Measurements from ENCODE around the gene BEND6.

The BEND6 gene

GRCh38 chr6:56954403-56955170 lies at the start of gene BEND6:
BEND6 (plus strand) TSS chr6:56955107; CDS start chr6:56981811, 26,704 bp downstream.
- DNase-seq = peak; percentile 75

DNA sequence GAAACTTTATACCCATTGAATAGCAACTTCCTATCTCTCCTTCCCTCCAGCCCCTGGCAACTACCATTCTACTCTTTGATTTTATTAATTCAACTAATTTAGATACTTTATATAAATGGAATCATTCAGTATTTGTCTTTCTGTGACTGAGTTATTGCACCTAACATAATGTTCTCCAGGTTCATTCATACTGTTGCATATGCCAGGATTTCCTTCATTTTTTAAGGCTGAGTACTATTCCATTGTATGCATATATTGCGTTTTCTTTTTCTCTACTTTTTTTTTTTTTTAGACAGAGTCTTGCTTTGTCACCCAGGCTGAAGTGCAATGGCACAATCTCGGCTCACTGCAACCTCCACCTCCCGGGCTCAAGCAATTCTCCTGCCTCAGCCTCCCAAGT lies 49.5 kb upstream of the BEND6 start:
- DNase-seq = no peak

DNA sequence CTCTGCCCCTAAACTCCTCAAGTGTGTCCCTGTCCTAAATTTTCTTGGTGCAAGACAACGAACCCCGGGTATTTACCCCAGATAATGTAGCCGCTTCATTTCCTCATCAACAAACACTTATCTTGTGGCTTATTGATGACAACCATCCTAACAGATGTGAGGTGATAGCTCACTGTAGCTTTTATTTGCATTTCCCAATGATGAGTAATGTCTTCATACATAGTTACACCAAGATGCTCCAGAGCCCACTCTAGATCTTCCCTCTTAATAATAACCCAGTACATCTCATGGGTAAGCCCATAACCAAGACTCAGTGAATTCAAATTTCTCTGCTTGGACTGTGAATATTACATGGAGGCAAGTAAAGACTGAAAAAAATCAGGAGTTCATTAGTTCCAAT lies 48.2 kb upstream of the BEND6 start:
- DNase-seq = no peak

GRCh38 chr6:56909115-56909907 lies 45.6 kb upstream of the BEND6 start:
- no peak for DNase-seq

- DNase-seq = no peak
Measured at GRCh38 chr6:56911847-56912246, 43.1 kb upstream of the BEND6 start.

- no peak for DNase-seq
Measured at GRCh38 chr6:56913285-56914074, 41.4 kb upstream of the BEND6 start.

GRCh38 chr6:56914798-56915658 lies 39.9 kb upstream of the BEND6 start:
- no peak for DNase-seq

DNA sequence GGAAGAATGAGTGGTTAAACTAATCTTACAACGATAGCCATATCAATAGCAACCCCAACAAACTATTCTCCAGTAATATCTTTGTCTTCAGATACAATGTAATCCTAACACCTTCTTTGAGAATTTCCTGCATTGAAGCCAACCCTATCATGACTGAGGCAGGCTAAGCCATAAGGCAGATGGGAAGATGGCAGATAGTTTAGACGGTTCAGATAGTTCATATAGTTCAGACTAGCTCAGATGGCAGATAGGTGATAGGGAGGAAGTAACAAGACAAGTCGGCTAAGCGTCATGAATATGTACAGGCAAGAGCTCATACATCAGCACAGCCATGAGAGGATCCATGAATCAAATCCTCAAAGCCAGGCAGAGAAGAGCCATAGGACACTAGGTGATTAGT lies 39.1 kb upstream of the BEND6 start:
- no peak for DNase-seq

DNA sequence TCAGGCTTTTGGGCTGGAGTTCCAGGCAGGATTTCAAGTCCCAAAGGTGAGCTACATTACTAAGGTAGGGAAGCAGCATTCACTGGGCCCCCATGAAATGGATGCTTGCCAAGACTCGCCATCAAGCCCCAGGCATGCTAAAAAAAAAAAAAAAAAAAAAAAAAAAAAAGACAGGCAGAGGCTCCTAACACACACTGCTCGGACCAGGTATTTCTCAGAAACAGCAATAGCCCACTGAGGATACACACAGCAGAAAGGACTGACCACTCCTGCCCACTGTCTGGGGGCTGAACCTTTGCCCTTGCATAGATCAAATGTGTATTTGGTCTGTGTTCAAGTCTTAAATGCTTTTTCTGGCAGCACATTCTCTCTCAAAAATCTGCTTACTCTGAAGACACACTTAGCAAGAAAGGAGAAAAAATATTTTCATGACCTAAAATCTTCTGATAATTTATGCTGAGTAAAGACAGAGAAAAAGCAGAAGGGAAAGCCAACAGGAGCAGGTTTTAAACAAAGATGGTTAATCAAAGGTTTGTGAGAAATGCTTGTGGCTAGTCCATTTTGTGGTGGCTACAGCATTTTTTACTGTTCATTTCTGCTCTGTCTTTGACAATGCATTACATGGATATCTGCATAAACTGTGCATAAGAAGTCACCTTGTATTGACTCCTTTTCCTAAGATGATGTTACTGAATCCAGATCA lies 37.9 kb upstream of the BEND6 start:
- DNase-seq = peak; percentile 66

DNA sequence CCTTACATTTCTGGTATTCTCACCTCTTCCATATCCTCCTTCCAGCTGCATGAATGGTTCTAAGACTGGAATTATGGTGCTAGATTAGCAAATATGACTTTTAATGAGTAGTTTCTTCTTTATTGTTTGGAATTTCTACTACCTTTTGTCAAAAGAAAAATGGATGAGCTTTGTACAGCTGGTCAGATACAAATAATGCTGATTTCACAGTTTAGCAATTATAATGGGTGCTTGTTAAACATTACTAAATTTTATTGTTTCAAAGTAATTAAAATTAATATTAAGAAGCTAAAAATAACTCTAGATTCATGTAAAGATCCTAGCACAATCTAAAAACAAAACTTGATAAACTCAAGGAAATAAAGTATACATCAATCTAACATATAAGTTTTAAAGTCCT lies 32.3 kb upstream of the BEND6 start:
- DNase-seq = no peak

GRCh38 chr6:56923565-56923964 lies 31.3 kb upstream of the BEND6 start:
- no peak for DNase-seq

GRCh38 chr6:56927538-56928453 lies 27.1 kb upstream of the BEND6 start:
- no peak for DNase-seq

DNA sequence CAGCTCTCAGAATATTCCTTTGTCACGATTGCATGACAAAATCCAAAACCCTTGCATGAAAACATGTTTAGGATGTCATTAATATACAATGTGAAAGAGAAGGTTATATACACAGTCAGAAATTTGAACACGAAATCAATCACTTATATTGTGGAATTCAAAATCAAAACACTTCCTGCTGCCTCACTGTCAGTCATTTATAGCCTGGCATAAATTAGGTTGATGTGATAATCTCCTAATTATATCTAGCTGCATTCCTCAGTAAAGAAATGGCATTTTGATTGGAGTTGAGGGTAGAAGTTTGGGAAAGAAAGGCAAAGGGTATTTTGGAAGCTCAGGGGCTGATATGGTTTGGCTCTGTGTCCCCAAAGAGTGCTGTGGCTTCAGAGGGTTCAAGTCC lies 24.1 kb upstream of the BEND6 start:
- DNase-seq = no peak

DNA sequence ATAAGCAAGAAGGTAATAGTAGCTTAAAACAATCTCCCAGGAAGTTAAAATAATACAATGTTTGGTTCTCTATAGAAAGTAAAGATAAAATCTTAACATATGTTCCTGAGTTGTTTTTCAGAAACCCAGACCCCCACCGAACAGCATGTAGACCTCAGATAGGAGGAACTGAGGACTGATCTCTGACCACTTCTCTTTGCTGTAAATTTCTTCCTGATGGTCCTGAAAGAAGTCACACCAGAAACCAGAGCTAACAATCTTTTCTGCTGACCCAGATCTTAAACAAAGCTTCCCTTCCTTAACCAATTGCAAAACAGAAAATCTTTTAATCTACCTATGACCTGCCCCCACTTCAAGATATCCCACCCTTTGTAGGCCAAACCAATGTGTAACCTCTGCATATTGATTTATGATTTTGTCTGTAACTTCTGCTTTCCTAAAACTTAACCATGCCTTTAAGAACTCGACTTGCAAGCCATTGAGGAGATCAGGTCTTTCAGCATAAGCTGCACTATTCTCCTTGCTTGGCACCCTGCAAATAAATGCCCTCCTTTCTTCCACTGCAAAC lies 21.9 kb upstream of the BEND6 start:
- DNase-seq = no peak

- DNase-seq = peak; percentile 50
Measured at GRCh38 chr6:56933650-56934049, 21.3 kb upstream of the BEND6 start.

- DNase-seq = no peak
Measured at GRCh38 chr6:56934876-56935275, 20.0 kb upstream of the BEND6 start.

DNA sequence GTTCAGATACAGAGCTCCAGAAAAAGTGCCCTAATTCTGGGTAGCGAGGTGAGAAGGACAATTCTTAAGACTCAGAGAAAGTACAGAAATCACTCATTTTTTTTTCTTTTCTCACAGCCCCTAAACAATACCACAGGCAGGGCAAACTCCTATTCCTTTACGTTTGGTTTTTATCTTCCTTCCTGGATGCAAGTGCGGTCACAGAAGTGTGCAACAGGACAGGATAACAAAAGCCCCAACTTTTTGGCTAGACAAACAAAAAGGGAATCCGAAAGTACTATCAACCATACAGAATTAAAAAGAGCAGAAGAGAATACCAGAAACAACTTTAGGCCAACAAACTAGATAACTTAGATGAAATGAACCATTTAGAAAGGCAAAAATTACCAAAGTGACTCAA lies 18.4 kb upstream of the BEND6 start:
- DNase-seq = no peak

- peak; percentile 83 for DNase-seq
Measured at GRCh38 chr6:56938649-56939191, 16.2 kb upstream of the BEND6 start.

DNA sequence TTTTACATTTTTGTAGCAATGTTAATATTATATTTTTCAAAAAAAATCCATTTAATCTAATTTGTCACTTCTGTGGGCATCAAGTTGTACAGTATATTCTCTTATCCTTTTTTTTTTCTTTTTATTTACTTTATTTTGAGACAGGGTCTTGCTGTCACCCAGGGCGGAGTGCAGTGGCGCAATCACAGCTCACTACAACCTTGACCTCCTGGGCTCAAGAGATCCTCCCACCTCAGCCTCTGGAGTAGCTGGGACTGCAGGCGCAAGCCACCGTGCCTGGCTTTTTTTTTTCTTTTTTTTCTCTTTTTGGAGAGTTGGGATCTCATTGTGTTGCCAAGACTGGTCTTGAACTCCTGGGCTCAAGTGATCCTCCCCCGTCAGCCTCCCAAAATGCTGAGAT lies 14.4 kb upstream of the BEND6 start:
- DNase-seq = no peak

- no peak for DNase-seq
Measured at GRCh38 chr6:56940977-56941376, 13.9 kb upstream of the BEND6 start.

Data from RPMI8226 (cell line).